ENCODE measurements around the gene HGD. TPM values are rescaled to one million over a fixed set of nuclear protein-coding genes. Genes with fewer than 3 reads are reported as not detected.

The HGD gene
- total RNA-seq, 1 experiment from 2014 or later: 0.33 TPM

- no peak overlapping the region for H2BK15ac ChIP-seq (ENCODE audit: low read depth, low read length)
- no peaks in the 10 kb centered on the region for H4K20me1 ChIP-seq (ENCODE audit: control insufficient read depth, insufficient read depth, insufficient read length)
- no peak overlapping the region for H2BK12ac ChIP-seq (ENCODE audit: insufficient read length, low read depth, low read length)
- H3K79me1 ChIP-seq (ENCODE audit: insufficient read depth, low read depth, low read length, poor library complexity, severe bottlenecking): no peaks in the 10 kb centered on the region
- Mint-ChIP-seq H3K4me3 (no peak overlapping the region), H3K4me1 (no peaks in the 10 kb centered on the region), H3K27ac (no peak overlapping the region), H3K9me3 (no peaks in the 10 kb centered on the region; a peak in 2 of 5 replicates), H3K36me3 (ENCODE audit: insufficient read depth in 1 of 3, low read depth in 3 of 3) (peaks cover 0 to 2% (median 0%) of the 10 kb centered on the region in 3 experiments; a peak in 1 of 7 replicates), H3K27me3 (ENCODE audit: low read depth) (no peaks in the 10 kb centered on the region)
- no peak overlapping the region for H3T11ph ChIP-seq (ENCODE audit: low read length)
- H2BK5ac ChIP-seq (ENCODE audit: insufficient read length, low read length): no peak overlapping the region
- no peak for DNase-seq
- no peak overlapping the region for H3K4ac ChIP-seq (ENCODE audit: low read depth, low read length)
- no peak overlapping the region for H4K8ac ChIP-seq (replicated peaks; ENCODE audit: insufficient read length, low read depth, low read length)
- H3K18ac ChIP-seq (ENCODE audit: insufficient read length, low read depth, low read length): no peak overlapping the region
- H3K14ac ChIP-seq (ENCODE audit: insufficient read depth, low read length): no peak overlapping the region
- no peak overlapping the region for H3K56ac ChIP-seq (ENCODE audit: insufficient read length, low read depth, low read length)
- WGBS (ENCODE audit: extremely low coverage, insufficient read length, low lambda C conversion rate): no CpG with 5 or more reads among the region's 3 CpGs
- no peak overlapping the region for H2BK120ac ChIP-seq (ENCODE audit: low read depth, low read length, poor library complexity, severe bottlenecking)
- no peak overlapping the region for H3K4me2 ChIP-seq (ENCODE audit: insufficient read depth, insufficient read length, low read length)
- H4K91ac ChIP-seq (ENCODE audit: insufficient read length, low read depth, low read length): no peak overlapping the region
- no peak overlapping the region for H2BK20ac ChIP-seq (ENCODE audit: low read depth, low read length, poor library complexity, severe bottlenecking)
- no peak overlapping the region for H2AK5ac ChIP-seq (ENCODE audit: insufficient read length, low read length)
- H3K27ac ChIP-seq (ENCODE audit: insufficient read length, low read depth, low read length): no peak overlapping the region
- H3K23ac ChIP-seq (ENCODE audit: insufficient read length, low read depth, low read length): no peak overlapping the region
- H4K5ac ChIP-seq (ENCODE audit: insufficient read length, low read depth, low read length): no peak overlapping the region
- no peaks in the 10 kb centered on the region for H3K27me3 ChIP-seq (ENCODE audit: insufficient read depth, low read length)
- TF ChIP-seq CTCF (conservative IDR thresholded peaks at IDR 0.05): no peak
- no peaks in the 10 kb centered on the region for H3K79me2 ChIP-seq (ENCODE audit: insufficient read depth, low read length)
- H2AFZ ChIP-seq (ENCODE audit: low read length): no peak overlapping the region
- H3K9me3 ChIP-seq (ENCODE audit: control insufficient read depth, low read depth, low read length): no peaks in the 10 kb centered on the region
- no peaks in the 10 kb centered on the region for H3K4me1 ChIP-seq (ENCODE audit: insufficient read depth, low read length)
- H3K23me2 ChIP-seq (ENCODE audit: insufficient read length, low read depth, low read length, poor library complexity, severe bottlenecking): no peaks in the 10 kb centered on the region
- no peak overlapping the region for H3K9ac ChIP-seq (ENCODE audit: extremely low read depth, insufficient read length, low read length)
These were observed 94.6 kb downstream of the HGD start for GRCh38 chr3:120587332-120587975.

Other genes with a start within 250 kb of the HGD start
- 305 and 326 TPM in 2 replicates for gene FSTL1, start 231.2 kb downstream of the HGD start, total RNA-seq (2021)
- gene NDUFB4, start 85.9 kb downstream of the HGD start, total RNA-seq (2021): 209 and 217 TPM in 2 replicates
- gene RABL3, start 60.3 kb upstream of the HGD start, total RNA-seq (2021): 26.7 and 27.0 TPM in 2 replicates
- 88.8 and 92.0 TPM in 2 replicates for gene GTF2E1, start 60.5 kb upstream of the HGD start, total RNA-seq (2021)
- gene STXBP5L, start 226.0 kb upstream of the HGD start, total RNA-seq (2021): 4.4 and 4.7 TPM in 2 replicates